ENCODE measurements around the gene GTF3C1. TPM values are rescaled to one million over a fixed set of nuclear protein-coding genes. Genes with fewer than 3 reads are reported as not detected.

GTF3C1 gene, protein sequence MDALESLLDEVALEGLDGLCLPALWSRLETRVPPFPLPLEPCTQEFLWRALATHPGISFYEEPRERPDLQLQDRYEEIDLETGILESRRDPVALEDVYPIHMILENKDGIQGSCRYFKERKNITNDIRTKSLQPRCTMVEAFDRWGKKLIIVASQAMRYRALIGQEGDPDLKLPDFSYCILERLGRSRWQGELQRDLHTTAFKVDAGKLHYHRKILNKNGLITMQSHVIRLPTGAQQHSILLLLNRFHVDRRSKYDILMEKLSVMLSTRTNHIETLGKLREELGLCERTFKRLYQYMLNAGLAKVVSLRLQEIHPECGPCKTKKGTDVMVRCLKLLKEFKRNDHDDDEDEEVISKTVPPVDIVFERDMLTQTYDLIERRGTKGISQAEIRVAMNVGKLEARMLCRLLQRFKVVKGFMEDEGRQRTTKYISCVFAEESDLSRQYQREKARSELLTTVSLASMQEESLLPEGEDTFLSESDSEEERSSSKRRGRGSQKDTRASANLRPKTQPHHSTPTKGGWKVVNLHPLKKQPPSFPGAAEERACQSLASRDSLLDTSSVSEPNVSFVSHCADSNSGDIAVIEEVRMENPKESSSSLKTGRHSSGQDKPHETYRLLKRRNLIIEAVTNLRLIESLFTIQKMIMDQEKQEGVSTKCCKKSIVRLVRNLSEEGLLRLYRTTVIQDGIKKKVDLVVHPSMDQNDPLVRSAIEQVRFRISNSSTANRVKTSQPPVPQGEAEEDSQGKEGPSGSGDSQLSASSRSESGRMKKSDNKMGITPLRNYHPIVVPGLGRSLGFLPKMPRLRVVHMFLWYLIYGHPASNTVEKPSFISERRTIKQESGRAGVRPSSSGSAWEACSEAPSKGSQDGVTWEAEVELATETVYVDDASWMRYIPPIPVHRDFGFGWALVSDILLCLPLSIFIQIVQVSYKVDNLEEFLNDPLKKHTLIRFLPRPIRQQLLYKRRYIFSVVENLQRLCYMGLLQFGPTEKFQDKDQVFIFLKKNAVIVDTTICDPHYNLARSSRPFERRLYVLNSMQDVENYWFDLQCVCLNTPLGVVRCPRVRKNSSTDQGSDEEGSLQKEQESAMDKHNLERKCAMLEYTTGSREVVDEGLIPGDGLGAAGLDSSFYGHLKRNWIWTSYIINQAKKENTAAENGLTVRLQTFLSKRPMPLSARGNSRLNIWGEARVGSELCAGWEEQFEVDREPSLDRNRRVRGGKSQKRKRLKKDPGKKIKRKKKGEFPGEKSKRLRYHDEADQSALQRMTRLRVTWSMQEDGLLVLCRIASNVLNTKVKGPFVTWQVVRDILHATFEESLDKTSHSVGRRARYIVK (N-terminal part only)
- 100 to 1,000 TPM in 1 of 4 donors, 10 to 100 TPM in 3; 73.2 to 247 (median 85.3) TPM for total RNA-seq

DNA sequence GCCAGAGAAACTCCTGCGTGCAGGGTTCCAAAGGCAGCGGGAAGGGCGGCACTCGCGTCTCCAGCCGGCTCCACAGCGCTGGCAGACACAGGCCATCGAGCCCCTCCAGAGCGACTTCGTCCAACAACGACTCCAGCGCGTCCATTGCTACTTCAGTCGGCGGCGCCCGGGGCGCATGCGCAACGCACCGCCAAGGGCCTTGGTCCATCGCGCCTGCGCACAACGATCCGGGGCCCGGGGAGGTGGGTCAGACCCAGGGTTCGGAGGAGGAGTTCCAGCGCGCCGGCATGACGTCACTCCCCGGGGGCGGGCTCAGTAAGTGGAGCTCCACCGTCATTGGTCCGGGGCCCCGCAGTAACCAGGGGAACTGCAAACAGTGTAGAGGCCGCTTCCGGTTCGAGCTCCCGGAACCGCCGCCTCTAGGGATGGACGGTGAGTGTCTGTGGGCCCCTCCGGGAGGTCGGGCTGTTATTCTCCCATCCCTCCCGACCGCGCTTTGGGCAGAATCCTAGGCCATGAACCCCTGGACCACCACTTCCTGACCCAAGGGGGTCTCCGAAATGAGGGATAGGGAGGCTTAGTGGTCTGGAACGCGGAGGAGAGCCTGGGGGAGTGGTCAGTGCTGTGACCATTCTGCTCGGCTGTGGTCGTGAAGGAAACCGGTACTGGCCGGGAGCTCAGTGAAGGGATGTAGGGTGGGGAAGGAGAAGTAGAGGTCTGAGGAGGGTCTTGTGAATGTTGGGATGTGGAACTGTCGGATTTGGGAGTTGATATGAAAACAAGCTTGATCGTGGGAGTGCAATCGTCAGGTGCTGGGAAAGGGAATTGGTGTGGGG lies at the start of gene GTF3C1, which contains the start of gene KATNIP:
Gene GTF3C1, minus strand, starts transcription at position 168 of the 836 bp plus-strand sequence. Its CDS starts 23 bp downstream, at position 145.
Gene KATNIP, plus strand, starts transcription at position 399 of the 836 bp plus-strand sequence. Its CDS starts 27 bp downstream, at position 426.
- Histone ChIP-seq H3K27ac (peak within 1 kb of the TSS; percentile 76 to 83), H3K27me3 (no peaks in the 10 kb centered on the region), H3K36me3 (no peaks in the 10 kb centered on the region), H3K4me1 (peaks cover 3 to 18% of the 10 kb centered on the region in 2 donors), H3K9me3 (no peaks in the 10 kb centered on the region), H3K4me3 (peak within 1 kb of the TSS; percentile 71 to 74)
- DNase-seq: peak; percentile 100
- TF ChIP-seq POLR2A (IDR thresholded peaks at IDR 0.05): peak; percentile 76 to 81
- TF ChIP-seq, protein P1, sequence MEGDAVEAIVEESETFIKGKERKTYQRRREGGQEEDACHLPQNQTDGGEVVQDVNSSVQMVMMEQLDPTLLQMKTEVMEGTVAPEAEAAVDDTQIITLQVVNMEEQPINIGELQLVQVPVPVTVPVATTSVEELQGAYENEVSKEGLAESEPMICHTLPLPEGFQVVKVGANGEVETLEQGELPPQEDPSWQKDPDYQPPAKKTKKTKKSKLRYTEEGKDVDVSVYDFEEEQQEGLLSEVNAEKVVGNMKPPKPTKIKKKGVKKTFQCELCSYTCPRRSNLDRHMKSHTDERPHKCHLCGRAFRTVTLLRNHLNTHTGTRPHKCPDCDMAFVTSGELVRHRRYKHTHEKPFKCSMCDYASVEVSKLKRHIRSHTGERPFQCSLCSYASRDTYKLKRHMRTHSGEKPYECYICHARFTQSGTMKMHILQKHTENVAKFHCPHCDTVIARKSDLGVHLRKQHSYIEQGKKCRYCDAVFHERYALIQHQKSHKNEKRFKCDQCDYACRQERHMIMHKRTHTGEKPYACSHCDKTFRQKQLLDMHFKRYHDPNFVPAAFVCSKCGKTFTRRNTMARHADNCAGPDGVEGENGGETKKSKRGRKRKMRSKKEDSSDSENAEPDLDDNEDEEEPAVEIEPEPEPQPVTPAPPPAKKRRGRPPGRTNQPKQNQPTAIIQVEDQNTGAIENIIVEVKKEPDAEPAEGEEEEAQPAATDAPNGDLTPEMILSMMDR (IDR thresholded peaks at IDR 0.05): peak in 1 of 4 experiments; percentile 6
- intact Hi-C loops (cut with DNase I; ENCODE audit: low total_unique reads): no loop called here

DNA sequence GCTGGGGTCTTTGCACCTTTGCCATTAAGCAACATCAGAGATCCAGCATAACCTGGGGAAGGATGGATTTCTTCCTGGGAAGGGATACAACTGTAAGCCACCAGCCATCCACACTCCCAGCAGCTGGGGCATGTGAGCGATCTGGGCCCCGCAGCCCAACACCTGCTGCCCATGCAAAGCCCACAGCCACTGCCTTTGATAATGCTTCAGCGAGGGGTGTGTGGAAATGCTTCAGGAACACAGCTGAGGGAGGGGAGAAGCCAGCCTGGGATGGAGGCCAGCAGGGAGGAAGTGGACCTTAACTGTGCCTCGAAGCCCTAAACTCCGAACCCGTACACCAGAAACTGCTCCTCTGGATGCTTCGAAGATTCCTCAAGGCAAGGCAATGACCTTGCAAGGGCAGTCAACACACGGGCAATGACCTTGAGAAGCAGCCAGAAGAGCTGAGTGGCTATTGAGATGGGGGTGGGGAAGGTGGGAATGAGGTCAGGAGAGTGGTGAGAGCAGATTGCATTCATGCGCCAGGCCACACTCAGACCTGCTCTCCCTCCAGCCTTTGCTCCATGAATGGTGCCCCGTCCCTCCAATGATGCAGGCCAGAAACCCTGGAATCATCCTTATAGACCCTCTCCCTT lies 49.3 kb upstream of the GTF3C1 start:
- Histone ChIP-seq H3K36me3 (no peaks in the 10 kb centered on the region), H3K27ac (no peak overlapping the region), H3K4me3 (no peak overlapping the region), H3K9me3 (no peaks in the 10 kb centered on the region), H3K27me3 (no peaks in the 10 kb centered on the region), H3K4me1 (no peaks in the 10 kb centered on the region)
- intact Hi-C loops (cut with DNase I; ENCODE audit: low total_unique reads): no loop called here
- no peak for DNase-seq
- TF ChIP-seq, protein P1 (IDR thresholded peaks at IDR 0.05): no peak
- TF ChIP-seq POLR2A (IDR thresholded peaks at IDR 0.05): no peak

DNA sequence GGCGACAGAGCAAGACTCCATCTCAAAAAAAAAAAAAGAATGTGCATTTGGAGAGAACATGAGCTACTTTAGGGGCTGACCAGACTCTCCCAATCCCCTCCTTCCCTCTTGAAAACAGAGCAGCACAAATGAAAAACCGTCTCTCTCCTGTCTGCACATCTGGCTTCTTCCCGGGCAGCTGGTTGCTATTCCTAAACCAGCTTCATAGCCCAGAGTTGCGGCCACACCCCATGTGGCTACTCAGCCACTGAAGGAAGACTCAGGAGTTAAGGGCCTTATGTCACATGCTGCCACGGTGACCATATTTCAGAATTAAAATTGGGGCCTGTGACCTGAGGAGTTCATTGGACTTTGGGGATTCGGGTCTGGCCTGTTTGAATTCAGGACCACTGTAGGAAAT lies 48.5 kb upstream of the GTF3C1 start:
- Histone ChIP-seq H3K4me3 (no peak overlapping the region), H3K36me3 (no peaks in the 10 kb centered on the region), H3K4me1 (no peaks in the 10 kb centered on the region), H3K27me3 (no peaks in the 10 kb centered on the region), H3K9me3 (no peaks in the 10 kb centered on the region), H3K27ac (no peak overlapping the region)
- TF ChIP-seq, protein P1 (IDR thresholded peaks at IDR 0.05): no peak
- no peak for TF ChIP-seq POLR2A (IDR thresholded peaks at IDR 0.05)
- intact Hi-C loops (cut with DNase I; ENCODE audit: low total_unique reads): no loop called here
- DNase-seq: no peak

DNA sequence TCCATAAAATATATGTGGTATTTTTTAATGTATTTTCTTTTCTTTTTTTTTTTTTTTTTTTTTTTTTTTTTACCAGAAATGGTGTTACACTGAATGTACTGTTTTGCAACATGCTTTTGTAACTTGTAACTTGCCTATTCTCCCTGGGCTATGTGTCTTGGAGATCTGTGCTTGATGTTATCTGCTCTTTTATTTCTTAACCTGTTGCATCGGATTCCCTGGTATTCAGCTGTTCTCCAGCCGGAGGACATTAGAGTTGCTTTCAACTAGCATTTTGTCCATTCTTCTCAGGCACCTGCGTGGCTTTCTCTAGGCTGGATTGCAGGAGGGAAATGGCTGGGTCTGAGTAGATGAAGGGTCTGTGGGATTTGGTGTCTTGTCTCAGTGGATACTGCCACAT lies 47.6 kb upstream of the GTF3C1 start:
- H3K27me3 ChIP-seq: no peaks in the 10 kb centered on the region
- TF ChIP-seq, protein P1 (IDR thresholded peaks at IDR 0.05): no peak
- TF ChIP-seq POLR2A (IDR thresholded peaks at IDR 0.05): no peak
- H3K9me3 ChIP-seq: no peaks in the 10 kb centered on the region
- H3K4me3 ChIP-seq: no peak overlapping the region
- no peak overlapping the region for H3K27ac ChIP-seq
- H3K4me1 ChIP-seq: no peaks in the 10 kb centered on the region
- intact Hi-C loops (cut with DNase I; ENCODE audit: low total_unique reads): no loop called here
- no peaks in the 10 kb centered on the region for H3K36me3 ChIP-seq
- no peak for DNase-seq

Data from uterus (tissue), 4 donors.